ENCODE data around the gene IQCH.
A peak's percentile ranks its signal among the peaks of the same experiment; 100 is the strongest.

DNA sequence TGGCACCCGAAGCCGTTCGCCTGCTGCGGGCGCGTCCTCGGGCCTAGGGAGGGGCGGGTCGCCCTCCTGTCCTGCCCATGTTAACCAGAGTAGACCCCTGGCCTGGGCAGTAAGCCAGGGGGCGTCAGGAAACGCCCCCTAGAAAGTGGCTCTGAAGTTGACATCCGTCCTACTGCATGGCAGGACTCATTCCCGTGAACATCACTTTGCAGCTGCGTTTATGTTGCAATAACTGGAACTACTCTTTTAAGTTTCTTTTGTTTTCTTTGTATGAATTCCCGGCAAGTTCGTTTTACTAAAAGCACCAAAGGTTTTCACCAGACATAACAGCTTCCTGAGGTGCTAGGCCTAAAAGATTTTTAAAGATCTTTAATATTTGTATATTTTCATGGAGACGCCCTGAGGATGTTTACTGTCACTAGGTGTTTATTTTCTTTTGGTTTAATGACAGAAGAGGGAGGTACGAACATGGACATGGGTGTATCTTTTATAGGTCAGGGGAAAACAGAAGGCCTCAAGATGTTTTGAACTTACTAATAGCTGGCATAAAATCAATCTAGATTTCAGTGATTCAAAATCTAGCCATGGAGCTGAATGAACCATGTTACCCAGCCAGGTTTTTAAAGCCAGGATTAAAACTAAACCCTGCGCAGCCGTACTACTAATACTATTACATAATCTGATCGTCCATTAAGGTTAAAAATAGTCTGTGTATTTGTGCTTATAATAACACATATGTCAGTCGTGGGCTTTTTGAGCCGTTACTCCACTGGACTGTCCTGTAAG is 267.4 kb downstream of the IQCH start:
- no peak for TF ChIP-seq EP300 (IDR thresholded peaks at IDR 0.05)
- no peak for TF ChIP-seq POLR2A (IDR thresholded peaks at IDR 0.05)
- TF ChIP-seq, protein P1, sequence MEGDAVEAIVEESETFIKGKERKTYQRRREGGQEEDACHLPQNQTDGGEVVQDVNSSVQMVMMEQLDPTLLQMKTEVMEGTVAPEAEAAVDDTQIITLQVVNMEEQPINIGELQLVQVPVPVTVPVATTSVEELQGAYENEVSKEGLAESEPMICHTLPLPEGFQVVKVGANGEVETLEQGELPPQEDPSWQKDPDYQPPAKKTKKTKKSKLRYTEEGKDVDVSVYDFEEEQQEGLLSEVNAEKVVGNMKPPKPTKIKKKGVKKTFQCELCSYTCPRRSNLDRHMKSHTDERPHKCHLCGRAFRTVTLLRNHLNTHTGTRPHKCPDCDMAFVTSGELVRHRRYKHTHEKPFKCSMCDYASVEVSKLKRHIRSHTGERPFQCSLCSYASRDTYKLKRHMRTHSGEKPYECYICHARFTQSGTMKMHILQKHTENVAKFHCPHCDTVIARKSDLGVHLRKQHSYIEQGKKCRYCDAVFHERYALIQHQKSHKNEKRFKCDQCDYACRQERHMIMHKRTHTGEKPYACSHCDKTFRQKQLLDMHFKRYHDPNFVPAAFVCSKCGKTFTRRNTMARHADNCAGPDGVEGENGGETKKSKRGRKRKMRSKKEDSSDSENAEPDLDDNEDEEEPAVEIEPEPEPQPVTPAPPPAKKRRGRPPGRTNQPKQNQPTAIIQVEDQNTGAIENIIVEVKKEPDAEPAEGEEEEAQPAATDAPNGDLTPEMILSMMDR (IDR thresholded peaks at IDR 0.05) = peak in 1 of 4 experiments; percentile 6
- peak; percentile 52 for TF ChIP-seq POLR2AphosphoS5 (IDR thresholded peaks at IDR 0.05)
